Measurements from ENCODE around the gene OOSP1. TPM values are rescaled to one million over a fixed set of nuclear protein-coding genes. Genes with fewer than 3 reads are reported as not detected.

Gene OOSP1
- total RNA-seq, 1 experiment from 2014 or later: not detected

- intact Hi-C loops (cut with micrococcal nuclease; ENCODE audit: unreplicated experiment): no loop called here
- BruUV-seq (replicated peaks): no TSS peak
- H3K4me3 Mint-ChIP-seq (ENCODE audit: low read depth, unreplicated experiment): no peak overlapping the region
- H3K36me3 Mint-ChIP-seq (ENCODE audit: insufficient read depth, unreplicated experiment): no peaks in the 10 kb centered on the region
- H3K27me3 Mint-ChIP-seq (ENCODE audit: unreplicated experiment): no peaks in the 10 kb centered on the region
- H3K27ac Mint-ChIP-seq (ENCODE audit: unreplicated experiment): no peak overlapping the region
- no peak for DNase-seq
- CTCF ChIA-PET: no interaction called here
- no peak for TF ChIP-seq CTCF (IDR thresholded peaks at IDR 0.05; ENCODE audit: unreplicated experiment)
- no peaks in the 10 kb centered on the region for H3K4me1 Mint-ChIP-seq (ENCODE audit: low read depth, unreplicated experiment)
- H3K9me3 Mint-ChIP-seq (ENCODE audit: low read depth, unreplicated experiment): peaks cover 2% of the 10 kb centered on the region
Measured at GRCh38 chr11:60005360-60005759, 67.1 kb downstream of the OOSP1 start.

Other genes with a start within 250 kb of the OOSP1 start
- not detected in 2 replicates for gene OR10V1, start 224.6 kb upstream of the OOSP1 start, total RNA-seq (2022)
- 50.1 and 56.9 TPM in 2 replicates for gene STX3, start 183.1 kb upstream of the OOSP1 start, total RNA-seq (2022)
- gene MRPL16, start 127.7 kb upstream of the OOSP1 start, total RNA-seq (2022): 49.8 and 51.2 TPM in 2 replicates
- gene CBLIF, start 92.9 kb upstream of the OOSP1 start, total RNA-seq (2022): not detected in 2 replicates
- gene TCN1, start 71.9 kb upstream of the OOSP1 start, total RNA-seq (2022): 335 and 428 TPM in 2 replicates
- not detected in 2 replicates for gene OOSP3, start 59.6 kb upstream of the OOSP1 start, total RNA-seq (2022)
- not detected in 2 replicates for gene OOSP4A, start 25.6 kb downstream of the OOSP1 start, total RNA-seq (2022)
- gene OOSP4B, start 78.7 kb downstream of the OOSP1 start, total RNA-seq (2022): not detected in 2 replicates
- not detected in 2 replicates for gene OOSP2, start 102.0 kb downstream of the OOSP1 start, total RNA-seq (2022)
- gene MS4A3, start 118.2 kb downstream of the OOSP1 start, total RNA-seq (2022): not detected in 2 replicates
- gene MS4A2, start 150.2 kb downstream of the OOSP1 start, total RNA-seq (2022): not detected in 2 replicates
- not detected in 2 replicates for gene MS4A6A, start 244.7 kb downstream of the OOSP1 start, total RNA-seq (2022)